Effector CD8-positive, alpha-beta T cell (primary cell): Measurements from ENCODE around the gene TNNC1.

ENCODE experiments used
- DNase-seq: peaks from one replicate; lab custom pipeline; 2025; lab: John Stamatoyannopoulos, UW

Gene TNNC1

DNA sequence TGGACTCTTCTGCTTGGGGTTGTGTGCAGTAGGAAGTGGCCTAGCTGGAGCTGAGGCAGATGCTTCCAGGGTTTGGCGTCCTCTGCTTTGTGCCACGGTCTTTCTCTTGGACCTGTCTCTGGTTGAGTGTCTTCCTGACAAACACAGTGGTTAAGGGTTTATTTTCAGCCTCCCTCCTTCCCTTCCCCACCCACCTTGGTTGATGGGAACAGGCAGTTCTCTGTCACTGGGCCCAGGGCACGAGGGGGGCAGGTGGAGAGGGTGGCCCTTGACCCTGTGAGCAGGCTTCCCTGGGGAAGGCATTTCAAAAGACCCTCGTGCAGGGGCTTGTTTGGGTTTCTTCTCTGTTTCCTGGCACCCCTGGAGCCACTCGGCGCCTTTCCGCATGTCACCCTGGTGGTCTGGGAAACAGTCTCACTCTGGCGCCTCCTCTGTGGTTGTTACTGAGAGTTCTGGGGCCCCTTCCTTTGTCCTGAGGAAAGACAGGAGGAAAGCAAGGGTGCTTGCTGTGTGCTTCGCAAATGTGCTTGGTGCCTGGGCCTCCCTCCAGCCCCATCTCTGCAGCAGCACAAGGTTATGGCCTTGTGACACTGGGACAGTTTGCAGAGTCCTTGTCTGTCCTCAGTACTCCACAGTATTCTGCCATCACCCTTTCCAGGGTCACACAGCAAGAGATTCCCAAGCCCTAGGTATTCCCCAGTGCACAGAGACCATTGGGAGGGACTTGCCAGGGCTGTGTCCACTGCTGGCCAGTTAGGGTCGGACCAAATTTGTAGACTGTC, 31.0 kb upstream of the TNNC1 start:
- no peak for DNase-seq

DNA sequence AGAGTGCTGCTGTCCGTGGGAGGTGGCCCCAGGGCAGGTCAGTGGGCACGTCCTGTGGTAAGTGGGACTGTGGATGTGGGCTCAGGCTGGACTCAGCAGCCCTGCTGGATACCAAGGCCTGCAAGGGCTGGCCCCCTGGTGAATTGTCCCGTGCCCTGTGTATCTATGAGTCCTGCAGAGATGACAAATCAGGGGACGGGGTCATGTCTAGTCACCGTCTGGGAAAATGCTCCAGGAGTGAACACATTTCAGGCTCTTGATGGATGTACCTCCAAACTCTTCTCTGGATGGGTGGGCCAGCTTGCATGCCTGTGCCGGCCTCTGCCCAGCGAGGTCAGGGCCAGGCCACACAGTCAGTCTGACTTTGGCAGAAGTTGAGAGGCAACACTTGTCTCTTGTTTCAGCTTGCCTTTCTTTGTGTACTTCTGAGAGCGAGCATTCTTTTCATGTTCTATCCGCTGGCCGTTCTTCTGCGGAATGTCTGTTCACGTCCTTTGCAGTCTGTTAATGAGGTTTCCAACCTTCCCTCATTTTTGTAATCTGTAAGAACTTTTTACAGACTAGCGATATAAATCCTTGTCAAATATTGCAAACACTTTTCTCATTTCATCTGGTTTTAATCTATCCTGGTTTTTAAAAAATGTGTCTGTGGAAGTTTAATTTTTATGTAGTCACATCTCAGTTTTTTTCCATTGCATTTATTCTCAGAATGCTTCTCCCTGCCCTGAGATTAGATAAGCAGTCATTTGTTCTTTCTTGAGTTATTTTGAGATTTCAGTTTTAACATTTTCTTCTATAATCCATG, 29.9 kb upstream of the TNNC1 start:
- DNase-seq, result no peak

DNA sequence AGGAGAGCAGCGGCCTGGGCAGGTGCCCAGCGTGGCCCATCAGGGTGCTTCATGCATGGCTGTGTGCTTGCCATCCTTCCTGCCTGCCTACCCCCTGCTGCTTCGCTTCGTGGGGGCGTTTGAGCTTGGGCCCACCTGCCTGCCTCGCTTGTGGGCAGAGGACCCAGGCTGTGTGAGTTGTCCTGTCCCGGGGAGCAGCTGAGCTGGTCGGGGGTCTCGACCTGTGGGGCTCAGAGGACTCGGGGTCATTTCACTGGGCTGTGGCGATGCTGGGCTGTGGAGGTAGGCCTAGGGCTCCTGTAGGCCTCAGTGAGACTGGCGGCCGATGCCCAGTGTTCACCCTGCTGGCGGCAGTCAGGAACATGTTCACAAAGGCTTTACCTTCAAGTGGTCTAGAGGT, 29.2 kb upstream of the TNNC1 start:
- no peak for DNase-seq

DNA sequence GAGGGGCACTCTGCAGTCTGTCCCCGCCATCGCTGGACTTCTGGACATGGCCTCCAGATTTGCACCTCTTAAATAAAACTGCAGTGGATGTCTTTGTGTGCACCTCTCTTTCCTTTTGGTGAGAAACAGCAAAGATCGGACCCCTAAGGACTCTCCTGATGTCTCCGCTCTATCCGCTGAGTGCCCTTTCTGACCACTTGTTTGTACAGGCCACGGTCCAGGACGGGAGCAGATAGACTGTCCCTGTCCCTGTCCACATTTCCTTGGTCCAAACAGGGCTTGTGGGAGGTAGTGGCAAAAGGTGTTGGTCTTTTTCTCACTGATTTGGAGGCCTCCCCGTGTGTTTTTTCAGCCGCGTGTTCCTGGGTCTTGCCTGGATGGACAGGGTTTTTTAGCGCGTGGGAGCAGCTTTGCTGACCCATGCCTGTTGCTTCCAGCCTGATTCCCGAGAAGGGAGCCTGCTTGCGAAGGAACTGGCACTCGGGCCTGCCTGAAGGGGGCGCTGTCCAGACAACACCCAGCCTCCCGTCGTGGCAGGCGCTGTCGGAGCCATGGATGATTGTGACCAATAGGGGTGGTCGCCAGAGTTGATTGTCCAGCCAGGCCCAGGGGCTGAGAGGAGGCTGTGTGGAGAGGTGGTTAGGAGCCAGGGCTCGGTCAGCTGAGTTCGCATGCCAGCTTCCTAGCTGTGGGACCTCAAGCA, 28.1 kb upstream of the TNNC1 start:
- peak; percentile 6 for DNase-seq

DNA sequence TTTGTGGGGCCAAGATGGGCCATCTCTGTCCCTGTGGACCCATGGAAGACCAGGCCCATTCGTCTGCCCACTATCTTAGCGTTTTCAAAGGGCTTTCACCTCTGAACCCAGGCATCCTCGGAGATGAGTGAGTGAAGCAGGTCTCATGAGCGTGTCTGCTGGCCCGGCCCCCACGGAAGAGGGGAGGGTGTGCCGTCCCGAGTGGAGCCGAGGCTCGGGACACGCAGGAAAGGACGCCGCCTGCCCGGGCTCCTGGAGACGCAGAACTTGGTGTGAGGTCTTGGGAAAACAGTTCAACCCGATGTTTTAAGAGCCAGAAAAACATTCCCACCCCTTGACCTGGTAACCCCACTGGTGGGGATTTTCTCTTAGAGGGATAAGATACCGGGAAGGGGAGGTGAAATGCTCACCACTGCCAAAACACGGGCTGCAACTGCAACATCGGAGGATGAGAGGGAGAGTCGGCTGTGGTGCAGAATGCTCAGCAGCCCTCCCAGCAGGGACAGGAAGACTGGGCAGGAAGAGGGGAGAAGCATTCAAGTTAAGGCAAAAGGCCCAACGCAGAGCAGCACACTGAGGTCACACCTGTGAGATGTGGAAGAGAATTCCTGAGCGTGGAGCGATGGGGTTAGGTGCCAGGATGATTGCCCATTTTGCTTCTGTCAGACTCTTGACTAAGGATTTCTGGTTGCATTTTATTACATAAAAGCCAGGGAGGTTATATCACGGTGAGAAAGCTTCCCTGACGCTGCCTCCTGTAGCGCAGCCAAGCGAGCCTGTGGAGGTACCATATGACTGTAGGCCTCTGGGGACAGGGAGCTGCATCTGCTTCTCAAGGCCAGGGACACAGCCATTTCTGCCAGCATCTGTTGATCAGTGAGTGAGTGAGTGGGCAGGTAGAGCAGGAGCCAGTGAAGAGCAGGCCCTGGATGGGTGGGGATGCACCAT, 27.2 kb upstream of the TNNC1 start:
- no peak for DNase-seq

DNA sequence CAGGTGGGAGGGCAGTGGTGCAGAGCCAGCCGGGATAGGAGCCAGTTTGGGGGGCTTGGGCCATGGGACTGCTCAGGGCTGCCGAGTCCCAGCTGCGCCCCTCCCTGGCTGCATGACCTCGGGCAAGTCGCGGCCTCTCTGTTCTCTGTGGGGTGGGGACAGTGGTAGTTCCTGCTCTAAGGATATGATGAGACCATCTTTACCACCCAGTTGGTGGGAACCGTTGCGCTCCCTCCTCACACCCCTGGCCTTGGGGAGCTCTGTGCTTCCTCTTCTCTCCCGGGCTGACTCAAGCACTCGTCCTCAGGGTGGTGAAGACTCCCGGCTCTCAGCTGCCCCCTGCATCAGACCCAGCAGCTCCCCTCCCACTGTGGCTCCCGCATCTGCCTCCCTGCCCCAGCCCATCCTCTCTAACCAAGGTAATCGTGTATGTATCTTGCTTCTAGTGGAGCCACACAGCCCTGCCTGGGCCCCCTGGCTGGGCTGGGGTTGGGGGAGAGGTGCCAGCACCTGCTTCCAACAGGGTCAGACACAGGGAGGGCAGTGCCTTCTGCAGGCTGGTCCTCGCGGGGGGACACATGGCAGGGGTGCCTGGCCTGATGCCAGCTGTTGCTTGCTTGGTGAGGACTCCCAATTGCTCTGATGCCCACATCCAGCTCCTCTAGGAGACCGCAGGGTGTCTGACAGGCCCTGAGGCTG, 26.2 kb upstream of the TNNC1 start:
- DNase-seq, result no peak

DNA sequence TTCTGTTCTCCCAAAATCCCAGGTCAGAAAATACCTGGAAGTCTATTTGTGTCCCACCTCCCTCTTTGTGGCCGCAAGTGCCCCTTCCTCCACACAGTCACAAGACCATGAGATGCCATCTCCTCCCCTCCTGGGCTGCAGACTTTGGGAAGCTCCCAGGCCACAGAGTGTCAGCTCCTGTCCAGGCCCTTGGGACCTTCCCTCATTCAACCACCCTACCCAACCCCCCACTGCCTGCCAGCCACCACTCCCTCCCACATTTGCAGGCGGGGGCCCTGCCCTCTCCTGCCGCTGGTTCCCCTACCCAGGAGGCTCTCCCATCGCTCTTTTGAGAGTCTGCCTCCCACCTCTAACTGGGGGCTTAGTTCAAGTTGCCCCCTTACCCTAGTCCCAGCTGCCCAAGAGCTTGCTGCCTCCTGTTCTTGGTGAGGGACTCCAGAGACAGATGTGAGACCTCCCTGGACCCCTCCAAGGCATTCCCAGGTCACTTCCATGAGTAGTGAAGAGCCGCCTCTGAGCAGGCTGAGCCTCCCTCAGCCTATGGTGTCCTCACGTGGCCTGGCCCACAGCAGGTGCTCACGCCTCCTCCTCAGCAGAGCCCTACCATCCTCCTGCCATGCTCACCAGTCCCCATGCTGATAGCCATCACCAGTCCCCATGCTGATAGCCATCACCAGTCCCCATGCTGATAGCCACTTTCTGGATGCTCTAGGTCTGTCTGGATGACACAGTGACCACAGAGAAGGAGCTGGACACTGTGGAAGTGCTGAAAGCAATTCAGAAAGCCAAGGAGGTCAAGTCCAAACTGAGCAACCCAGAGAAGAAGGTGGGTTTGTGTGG, 25.4 kb upstream of the TNNC1 start:
- no peak for DNase-seq

DNA sequence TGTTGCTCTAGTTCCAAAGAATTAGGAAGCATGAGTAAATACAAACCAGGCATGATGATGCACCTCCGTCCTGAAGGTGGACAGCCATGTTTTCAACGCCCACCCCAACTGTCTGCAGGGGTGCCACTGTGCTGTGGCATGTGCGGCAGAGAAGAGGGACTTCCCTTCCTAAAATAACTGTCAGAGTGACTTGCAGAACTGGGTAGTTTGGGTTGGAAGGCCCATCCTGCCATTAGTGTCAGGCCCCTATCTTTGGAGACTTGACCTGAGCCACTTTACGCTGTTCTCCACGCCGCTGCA, 23.9 kb upstream of the TNNC1 start:
- no peak for DNase-seq

DNA sequence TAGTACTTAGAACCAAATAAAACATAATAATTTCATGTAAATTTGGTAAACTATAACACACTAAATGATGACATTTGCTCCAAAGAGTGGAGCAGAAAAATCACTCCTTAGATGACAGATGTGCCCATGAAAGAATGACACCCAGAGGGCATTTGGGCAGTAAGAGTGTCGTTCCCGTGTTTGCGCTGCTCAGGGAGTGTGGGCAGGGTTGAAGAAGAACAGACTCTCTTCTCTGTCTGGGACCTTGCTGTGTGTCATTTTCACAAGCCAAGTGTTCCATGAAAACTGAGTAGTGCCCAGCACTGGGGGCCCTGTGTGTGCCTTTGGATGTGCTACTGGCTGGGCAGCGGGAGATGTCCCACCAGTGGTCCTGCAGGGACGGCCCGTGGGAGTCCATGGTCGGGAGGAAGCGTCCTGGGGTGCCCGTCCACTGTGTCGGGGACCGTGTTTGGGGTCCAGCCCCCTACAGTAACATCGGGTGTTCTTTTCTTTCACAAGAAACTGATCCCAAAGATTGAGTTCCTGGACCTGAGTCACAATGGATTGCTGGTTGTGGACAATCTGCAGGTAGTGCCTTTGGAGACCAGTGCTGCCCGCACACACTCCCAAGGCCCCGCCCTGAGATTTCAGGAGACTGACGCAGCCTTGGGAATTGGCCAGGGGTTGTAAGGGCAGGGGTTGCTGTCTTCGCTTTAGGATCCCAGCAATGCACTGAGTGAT, 23.4 kb upstream of the TNNC1 start:
- DNase-seq, result no peak

DNA sequence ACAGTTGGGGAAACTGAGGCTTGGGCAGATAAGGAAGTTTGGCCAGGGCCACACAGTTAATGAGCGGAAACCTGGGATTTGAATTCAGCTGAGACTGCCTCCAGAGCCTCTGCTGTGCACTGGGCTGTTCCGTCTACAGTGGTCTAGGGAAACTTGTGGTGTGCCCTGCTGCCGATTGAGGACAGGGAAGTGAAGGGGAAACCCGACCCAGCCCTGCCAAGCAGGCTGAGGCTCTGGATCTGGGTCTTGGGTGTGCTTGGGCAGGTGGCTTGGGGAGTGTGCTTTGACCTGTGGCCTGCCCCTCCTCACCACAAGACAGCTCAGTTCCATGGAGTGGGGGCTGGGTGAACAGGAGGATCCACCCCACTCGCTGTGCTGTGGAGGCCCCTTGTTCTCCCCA, 19.2 kb upstream of the TNNC1 start:
- DNase-seq, result no peak

DNA sequence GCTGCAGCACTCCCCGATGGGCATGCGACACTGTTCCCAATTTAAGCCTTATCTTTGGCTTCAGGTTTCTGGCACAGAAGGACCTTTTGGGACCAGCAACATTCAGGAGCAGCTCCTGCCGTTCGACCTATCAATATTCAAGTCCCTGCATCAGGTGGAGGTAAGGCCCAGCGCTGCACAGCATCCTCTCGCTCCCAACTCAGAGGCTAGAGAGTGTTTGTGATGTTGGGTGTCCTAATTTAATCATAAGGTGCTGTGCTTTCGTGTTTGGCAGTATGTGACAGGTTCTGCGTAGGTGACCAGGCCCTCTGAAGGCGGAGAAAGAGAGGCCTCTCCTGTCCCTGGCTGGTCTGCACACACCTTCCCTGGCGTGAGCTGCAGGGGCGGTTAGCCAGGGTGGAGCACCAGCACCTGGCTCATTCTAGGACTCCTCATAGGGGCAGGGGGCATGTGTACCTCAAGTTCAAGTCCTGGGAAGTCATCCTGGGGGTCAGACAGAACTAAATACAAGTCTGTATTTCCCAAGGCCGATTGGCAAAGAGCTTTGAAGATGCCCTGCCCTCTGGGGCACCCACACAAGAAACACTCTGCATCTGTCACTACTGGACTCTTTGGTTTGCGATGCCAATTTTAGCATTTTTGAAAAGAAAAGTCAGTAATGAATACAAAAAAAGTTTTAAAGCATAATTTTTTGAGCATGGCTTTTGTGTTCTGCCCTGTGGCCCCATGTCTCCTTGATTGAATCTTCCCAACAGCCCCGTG, 18.6 kb upstream of the TNNC1 start:
- DNase-seq, result no peak

DNA sequence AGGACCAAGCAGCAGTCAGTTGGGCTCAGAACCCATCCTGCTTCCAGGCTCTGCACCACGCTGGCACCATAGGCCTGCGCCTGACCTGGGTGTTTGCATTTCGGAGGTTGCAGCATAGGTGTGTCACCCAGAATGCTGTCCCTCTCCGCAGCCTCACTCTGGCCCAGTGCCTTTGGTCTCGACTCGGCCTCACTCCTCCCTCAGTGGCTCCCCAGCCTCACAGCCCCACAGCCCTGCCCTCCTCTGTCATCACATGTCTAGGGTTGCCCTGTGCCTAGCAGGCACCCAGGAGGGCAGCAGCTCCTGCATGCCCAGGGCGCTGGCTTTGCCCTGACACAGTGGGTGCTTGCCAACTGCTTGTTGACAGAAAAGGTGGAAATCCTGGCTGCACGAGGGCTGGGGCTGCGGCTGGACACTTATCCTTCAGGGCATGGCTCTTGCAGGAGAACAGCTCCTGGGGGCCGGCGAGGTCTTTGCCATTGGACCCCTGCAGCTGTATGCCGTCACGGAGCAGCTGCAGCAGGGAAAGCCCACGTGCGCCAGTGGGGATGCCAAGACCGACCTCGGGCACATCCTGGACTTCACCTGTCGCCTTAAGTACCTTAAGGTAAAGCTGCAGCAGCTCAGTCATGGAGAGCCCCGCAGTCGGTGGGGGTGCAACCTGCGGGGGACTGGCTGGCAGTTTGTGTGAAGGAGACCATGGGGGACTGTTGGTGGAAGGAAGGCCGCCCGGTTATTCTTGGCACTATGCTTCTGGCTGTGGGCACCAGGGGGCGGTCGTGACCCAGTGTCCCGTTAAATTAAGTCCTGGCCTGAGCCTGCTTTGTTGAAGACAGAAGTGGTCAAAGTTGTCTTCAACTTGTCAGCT, 17.8 kb upstream of the TNNC1 start:
- DNase-seq, result no peak

DNA sequence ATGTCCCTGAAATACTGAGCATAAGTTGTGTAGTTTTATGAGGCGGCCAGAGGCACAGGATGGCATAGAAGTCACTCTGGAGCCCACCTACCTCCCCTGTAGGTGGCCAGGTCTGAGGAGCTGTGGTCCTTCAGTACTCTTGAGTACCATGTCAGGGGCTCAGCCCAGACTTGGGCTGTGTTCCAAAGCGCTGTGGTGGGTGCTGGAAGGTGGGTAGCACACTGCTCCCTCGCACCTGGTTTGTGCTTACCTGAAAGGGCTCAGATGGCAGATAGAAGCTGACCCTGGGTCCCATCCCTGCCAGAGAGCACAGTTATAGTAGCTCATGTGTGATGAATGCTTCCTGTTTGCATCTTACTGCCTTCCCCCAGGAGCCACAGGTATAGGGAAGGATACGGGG, 17.1 kb upstream of the TNNC1 start:
- no peak for DNase-seq

DNA sequence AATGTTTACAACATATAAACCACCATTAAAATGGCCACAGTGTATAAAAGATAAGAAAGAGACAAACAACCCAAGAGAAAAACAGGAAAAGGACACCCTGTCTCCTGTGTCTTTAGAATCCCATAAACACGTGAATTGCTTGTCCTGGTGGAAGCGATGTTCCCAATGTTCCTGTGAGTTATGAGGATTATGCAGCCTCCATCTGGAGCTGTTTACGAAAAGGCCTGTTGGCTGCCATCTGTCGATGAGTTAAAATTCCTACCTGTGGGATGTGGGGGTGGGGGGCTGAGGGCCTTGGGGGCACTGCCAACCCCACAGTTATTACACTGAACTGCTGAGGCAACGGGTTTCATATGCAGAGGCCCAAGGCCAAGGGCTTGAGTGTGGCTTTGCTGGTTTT, 15.2 kb upstream of the TNNC1 start:
- no peak for DNase-seq

DNA sequence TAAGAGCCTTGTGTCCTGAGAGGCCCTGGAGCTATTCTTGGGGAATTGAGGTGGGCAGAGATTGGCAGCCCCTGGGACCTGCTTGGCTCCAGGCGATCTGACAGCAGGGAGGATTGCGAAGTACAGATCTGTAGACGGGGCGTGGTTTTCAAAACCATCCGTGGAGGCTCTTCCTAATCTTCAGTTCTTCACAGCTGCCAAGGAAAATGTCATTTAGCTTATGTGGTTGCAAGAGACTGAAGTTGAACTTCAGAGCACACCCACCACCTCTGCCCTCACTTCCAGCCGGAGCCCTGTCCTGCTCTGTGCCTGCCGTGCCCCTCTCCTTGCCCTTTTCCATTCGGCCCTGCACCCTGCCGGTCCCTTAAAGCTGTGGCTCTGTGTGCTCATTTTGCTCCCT, 14.5 kb upstream of the TNNC1 start:
- no peak for DNase-seq

DNA sequence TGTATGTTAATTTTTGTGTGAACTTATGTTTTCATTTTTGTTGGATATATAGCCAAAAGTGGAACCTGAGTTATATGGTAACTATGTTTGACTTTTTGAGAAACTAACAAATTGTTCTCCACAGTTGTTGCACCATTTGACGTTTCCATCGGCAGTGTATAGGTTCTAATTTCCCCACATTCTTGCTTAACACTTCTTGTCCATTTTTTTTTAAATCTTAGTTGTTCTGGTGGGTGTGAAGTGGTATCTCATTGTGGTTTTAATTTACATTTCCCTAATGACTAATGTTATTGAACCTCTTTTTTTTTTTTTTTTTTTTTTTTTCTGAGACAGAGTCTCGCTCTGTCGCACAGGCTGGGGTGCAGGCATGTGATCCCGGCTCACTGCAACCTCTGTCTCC, 9.6 kb upstream of the TNNC1 start:
- DNase-seq, result no peak

DNA sequence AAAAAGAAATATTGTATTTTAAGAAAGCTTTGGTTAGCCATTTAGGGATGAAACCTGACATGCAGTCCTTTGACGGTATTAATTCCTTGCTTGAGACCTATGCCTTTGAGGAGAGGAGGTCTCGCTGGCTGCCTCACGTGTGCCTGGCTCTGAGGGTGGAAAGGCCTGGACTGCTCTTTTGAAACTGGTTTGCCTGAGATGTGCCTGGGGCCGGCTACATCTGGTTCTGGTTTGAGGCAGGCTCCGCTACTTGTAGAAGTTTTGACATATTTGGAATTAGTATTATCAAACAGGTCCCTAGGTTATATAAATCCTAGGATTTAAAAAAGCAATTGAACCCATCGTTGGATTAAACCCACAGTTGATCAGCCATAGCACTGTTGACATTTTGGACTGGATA, 8.0 kb upstream of the TNNC1 start:
- no peak for DNase-seq
